Skeletal muscle cell (primary cell): ENCODE data around the gene ZNF700.
"Not testable (repeated sequence)": the region's sequence is repeated elsewhere in the genome, so short reads cannot be mapped to it uniquely, and the experiment has no call there.

Experiments used
- DNase-seq: peaks from one replicate; pipeline ENCODE4 v3.0.0-alpha.2; 2010; ENCODE audit warnings: low read depth
- H3K4me3 ChIP-seq: 2 replicates; pipeline ENCODE4 v1.5.1; 2011; ENCODE audit warnings: low read depth, mild to moderate bottlenecking, control low read depth, low read length, moderate library complexity

ZNF700 gene

DNA sequence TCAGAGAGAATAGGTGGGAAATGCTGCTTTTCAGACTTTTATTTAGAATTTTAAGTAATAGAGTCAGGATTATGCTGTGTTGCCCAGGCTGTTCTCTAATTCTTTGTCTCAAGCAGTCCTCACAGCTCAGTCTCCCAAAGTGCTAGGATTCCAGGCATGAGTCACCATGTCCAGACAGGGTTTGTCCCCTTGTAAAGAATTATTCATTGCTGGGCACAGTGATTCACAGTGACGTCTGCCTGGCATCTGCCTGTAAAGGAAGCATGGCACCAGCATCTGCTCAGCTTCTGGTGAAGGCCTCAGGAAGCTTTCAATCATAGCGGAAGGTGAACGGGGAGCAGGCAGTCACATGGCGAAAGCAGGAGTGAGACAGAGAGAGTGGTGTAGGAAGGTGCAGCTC is 57.6 kb downstream of the ZNF700 start:
- no peak for DNase-seq
- no peak overlapping the region for H3K4me3 ChIP-seq

GRCh38 chr19:11984986-11985385 is 60.1 kb downstream of the ZNF700 start:
- no peak overlapping the region for H3K4me3 ChIP-seq
- no peak for DNase-seq

DNA sequence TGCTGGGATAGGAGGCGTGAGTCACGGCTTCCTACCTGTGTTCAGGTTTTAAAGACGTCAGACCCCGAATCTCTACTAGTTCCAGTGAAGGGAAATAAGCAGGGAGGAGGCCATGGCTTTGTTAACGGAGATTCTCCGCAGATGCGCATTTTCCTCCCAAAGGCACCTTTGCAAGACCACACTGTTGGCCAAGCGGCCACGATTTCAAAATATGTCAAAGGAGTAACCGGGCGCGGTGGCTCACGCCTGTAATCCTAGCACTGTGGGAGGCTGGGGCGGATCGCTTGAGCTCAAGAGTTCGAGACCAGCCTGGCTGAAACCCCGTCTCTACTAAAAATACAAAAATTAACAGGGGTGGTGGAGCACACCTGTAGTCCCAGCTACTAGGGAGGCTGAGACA is 61.8 kb downstream of the ZNF700 start:
- no peak overlapping the region for H3K4me3 ChIP-seq

GRCh38 chr19:11987405-11988281 is 62.7 kb downstream of the ZNF700 start:
- DNase-seq: peak; percentile 71
- H3K4me3 ChIP-seq: peak overlapping the region; percentile 79

More for the DNA sequence above, 61.8 kb downstream of the ZNF700 start:
- DNase-seq: no peak

- no peak for DNase-seq
- peak overlapping the region; percentile 79 for H3K4me3 ChIP-seq
Observed at GRCh38 chr19:11989112-11989456, 64.2 kb downstream of the ZNF700 start.

DNA sequence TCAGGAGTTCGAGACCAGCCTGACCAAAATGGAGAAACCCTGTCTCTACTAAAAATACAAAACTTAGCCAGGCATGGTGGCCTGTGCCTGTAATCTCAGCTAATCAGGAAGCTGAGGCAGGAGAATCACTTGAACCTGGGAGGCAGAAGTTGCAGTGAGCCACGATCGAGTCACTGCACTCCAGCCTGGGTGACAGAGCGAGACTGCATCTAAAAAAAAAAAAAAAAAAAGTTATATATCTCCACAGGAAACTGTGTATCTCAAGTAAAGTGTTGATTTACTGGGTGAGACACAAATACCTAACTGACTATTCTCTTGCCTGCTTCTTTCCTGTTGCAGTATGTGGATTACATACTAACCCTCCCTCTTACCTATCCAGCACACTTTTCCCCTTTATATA is 67.0 kb downstream of the ZNF700 start:
- not testable (repeated sequence) for H3K4me3 ChIP-seq, DNase-seq

GRCh38 chr19:11995174-11995573 is 70.3 kb downstream of the ZNF700 start:
- no peak overlapping the region for H3K4me3 ChIP-seq
- DNase-seq: no peak
